Endothelial cell (in vitro differentiated cells): ENCODE measurements around the gene CRABP2. TPM values are rescaled to one million over a fixed set of nuclear protein-coding genes. Genes with fewer than 3 reads are reported as not detected.
A peak's percentile ranks its signal among the peaks of the same experiment; 100 is the strongest.

Source experiments
- DNase-seq: peaks from one replicate; pipeline ENCODE4 v3.0.0; 2021; ENCODE audit warnings: low spot score
- H3K27ac Mint-ChIP-seq: one replicate; pipeline ENCODE4 v1.8.0; 2021; ENCODE audit warnings: mixed read lengths, inconsistent platforms; ENCODE audit not compliant: unreplicated experiment
- H3K27me3 Mint-ChIP-seq: one replicate; pipeline ENCODE4 v1.8.0; 2021; ENCODE audit warnings: mild to moderate bottlenecking, moderate library complexity, mixed read lengths, inconsistent platforms; ENCODE audit not compliant: unreplicated experiment
- H3K36me3 Mint-ChIP-seq: one replicate; pipeline ENCODE4 v1.8.0; 2021; ENCODE audit warnings: mild to moderate bottlenecking, low read depth, mixed read lengths, inconsistent platforms; ENCODE audit not compliant: unreplicated experiment
- H3K4me1 Mint-ChIP-seq: one replicate; pipeline ENCODE4 v1.8.0; 2021; ENCODE audit warnings: mild to moderate bottlenecking, mixed read lengths, inconsistent platforms; ENCODE audit not compliant: unreplicated experiment
- H3K4me3 Mint-ChIP-seq: one replicate; pipeline ENCODE4 v1.8.0; 2021; ENCODE audit warnings: mild to moderate bottlenecking, mixed read lengths, inconsistent platforms; ENCODE audit not compliant: unreplicated experiment
- H3K9me3 Mint-ChIP-seq: one replicate; pipeline ENCODE4 v1.8.0; 2021; ENCODE audit warnings: mixed read lengths, inconsistent platforms; ENCODE audit not compliant: unreplicated experiment
- CTCF ChIP-seq: fragments of 200-600 bp; sonication (generic); IDR thresholded peaks from one replicate; pipeline ENCODE4 v1.5.0; 2021; ENCODE audit warnings: antibody characterized with exemption; ENCODE audit not compliant: unreplicated experiment
- total RNA-seq: library from RNA; stranded (reverse); fragmentation: NEBNext Ultra II Directional; extraction: Animal tissue kit (Norgen Biotek cat#: 25700); gene quantifications from one replicate; pipeline ENCODE4 v1.2.1, GENCODE V29; 2021; ENCODE audit not compliant: unreplicated experiment

Gene CRABP2
- total RNA-seq, 1 donor from 2014 or later = 9.5 TPM

DNA sequence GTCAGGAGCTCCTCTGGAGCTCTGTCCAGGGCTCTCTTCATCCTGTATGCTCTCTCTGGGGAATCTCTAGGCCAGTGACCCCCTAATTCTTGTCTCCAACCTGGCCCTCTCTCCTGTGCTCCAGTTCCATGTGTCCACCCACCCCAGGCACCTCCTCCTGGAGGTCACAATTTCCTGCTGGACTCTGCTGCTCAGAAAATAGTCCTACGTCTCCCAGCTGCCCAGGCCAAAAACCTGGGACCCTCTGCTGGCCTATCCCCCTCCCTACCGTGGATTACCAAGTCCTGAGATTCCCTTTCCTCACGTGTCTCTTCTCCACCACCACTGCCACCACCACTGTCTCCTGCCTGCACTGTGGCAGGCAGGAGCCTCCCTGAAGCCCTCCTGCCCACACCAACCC, 39.8 kb downstream of the CRABP2 start:
- DNase-seq = no peak
- TF ChIP-seq CTCF = no peak
- Mint-ChIP-seq H3K36me3 (no peaks in the 10 kb centered on the region), H3K27me3 (peaks cover 15% of the 10 kb centered on the region), H3K27ac (peak overlapping the region; percentile 65), H3K9me3 (no peaks in the 10 kb centered on the region), H3K4me1 (peaks cover 74% of the 10 kb centered on the region), H3K4me3 (peak overlapping the region; percentile 33)

- Mint-ChIP-seq H3K4me3 (no peak overlapping the region), H3K27me3 (peaks cover 15% of the 10 kb centered on the region), H3K36me3 (peaks cover 3% of the 10 kb centered on the region), H3K27ac (peak overlapping the region; percentile 42), H3K9me3 (no peaks in the 10 kb centered on the region), H3K4me1 (peaks cover 78% of the 10 kb centered on the region)
- DNase-seq = no peak
- TF ChIP-seq CTCF = no peak
Observed at GRCh38 chr1:156664767-156665411, 40.5 kb downstream of the CRABP2 start.

DNA sequence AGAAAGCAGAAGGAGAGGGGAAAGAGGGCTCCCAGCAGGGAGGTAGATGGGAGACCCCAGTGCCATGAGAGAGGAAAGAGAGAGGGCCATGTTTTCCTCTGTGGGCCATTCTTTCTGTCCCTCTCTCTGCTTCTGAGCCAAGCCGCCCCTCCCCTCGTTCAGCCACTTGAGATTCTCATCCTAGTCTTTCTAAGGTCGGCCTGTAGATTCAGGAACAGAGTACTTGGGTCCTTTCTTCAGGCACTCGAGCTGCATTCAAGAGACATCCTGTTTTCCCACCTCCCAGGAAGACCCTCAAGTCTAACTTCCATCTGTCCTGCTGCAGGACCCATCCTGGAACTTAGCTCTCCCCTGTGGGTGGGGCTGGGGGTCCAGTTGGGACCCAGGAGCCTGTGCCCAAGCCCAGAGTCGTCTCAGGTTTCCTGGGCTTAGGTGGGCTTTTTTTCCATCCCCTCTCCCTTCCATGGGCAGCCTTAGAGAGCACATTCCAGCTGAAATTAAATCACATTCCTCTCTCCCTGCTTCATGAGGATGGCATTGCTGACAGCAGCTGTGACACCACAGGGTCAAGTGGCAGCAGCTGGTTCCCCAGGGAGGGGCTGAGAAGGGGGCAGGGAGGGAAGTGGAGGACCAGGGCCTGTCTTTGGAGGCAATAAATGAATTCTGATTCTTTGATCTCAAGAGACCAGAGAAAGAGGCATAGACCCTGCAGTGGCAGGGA, 41.2 kb downstream of the CRABP2 start:
- peaks cover 8% of the 10 kb centered on the region for H3K36me3 Mint-ChIP-seq
- no peak for DNase-seq
- H3K27ac Mint-ChIP-seq = peak overlapping the region; percentile 48
- H3K4me3 Mint-ChIP-seq = no peak overlapping the region
- peaks cover 22% of the 10 kb centered on the region for H3K27me3 Mint-ChIP-seq
- TF ChIP-seq CTCF = no peak
- no peaks in the 10 kb centered on the region for H3K9me3 Mint-ChIP-seq
- H3K4me1 Mint-ChIP-seq = peaks cover 81% of the 10 kb centered on the region

DNA sequence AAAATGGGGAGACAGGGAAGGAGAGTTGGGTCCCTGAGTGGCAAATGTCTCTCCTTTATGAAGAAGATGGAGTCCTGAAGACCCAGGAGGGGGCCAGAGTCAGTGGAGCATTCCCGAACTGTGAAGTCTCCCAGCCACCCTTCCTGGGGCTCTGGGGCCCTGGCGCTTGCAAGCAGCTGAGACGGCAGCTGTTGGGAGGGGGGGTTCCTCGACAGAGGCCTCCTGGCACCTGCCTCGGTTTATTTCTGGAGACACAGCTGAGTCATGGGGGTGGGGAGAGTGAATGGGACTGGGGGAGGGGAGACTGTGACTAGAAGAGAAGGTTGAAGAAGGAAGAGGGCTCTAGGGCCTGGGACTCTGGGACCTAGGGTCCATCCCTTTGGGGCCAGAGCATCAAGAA, 42.2 kb downstream of the CRABP2 start:
- peak overlapping the region; percentile 92 for H3K27ac Mint-ChIP-seq
- H3K4me3 Mint-ChIP-seq = no peak overlapping the region
- no peak for DNase-seq
- H3K36me3 Mint-ChIP-seq = peaks cover 8% of the 10 kb centered on the region
- H3K9me3 Mint-ChIP-seq = no peaks in the 10 kb centered on the region
- no peak for TF ChIP-seq CTCF
- H3K4me1 Mint-ChIP-seq = peaks cover 79% of the 10 kb centered on the region
- H3K27me3 Mint-ChIP-seq = peaks cover 24% of the 10 kb centered on the region

DNA sequence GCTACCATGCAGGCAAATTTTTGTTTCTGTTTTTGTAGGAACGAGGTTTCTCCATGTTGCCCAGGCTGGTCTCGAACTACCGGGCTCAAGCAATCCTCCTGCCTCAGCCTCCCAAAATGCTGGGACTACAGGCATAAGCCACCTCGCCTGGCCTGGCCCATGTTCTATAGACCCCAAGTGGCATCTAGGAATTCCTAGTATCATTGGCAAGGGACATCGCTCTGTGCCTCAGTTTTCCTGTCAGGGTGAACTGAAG, 42.7 kb downstream of the CRABP2 start:
- Mint-ChIP-seq H3K27ac (peak overlapping the region; percentile 92), H3K4me3 (no peak overlapping the region), H3K27me3 (peaks cover 26% of the 10 kb centered on the region), H3K36me3 (peaks cover 8% of the 10 kb centered on the region), H3K4me1 (peaks cover 78% of the 10 kb centered on the region), H3K9me3 (no peaks in the 10 kb centered on the region)
- DNase-seq = no peak
- no peak for TF ChIP-seq CTCF
